Naive B cell (primary cell): ENCODE data around the gene FAM98B. TPM values are rescaled to one million over a fixed set of nuclear protein-coding genes. Genes with fewer than 3 reads are reported as not detected.
A peak's percentile ranks its signal among the peaks of the same experiment; 100 is the strongest.

Experiments
- ATAC-seq, 2 donors: fragments of 150-1000 bp; cut with Tn5 transposase; 2 replicates each; pipeline ENCODE4 v1.10.0; 2021; ENCODE audit warnings: low read depth in 2 of 2, mild to moderate bottlenecking in 2 of 2, moderate library complexity in 2 of 2
- DNase-seq: peaks from one replicate; pipeline ENCODE4 v3.0.0; 2022
- H3K27ac Mint-ChIP-seq, 6 donors: one replicate each; pipeline ENCODE4 v1.8.0; 2020 to 2022; ENCODE audit warnings: mild to moderate bottlenecking in 6 of 6, mixed read lengths in 6 of 6, moderate library complexity in 5 of 6, inconsistent platforms in 2 of 6
- H3K27me3 Mint-ChIP-seq, 3 donors: one replicate each; pipeline ENCODE4 v1.8.0; 2021 to 2022; ENCODE audit warnings: mixed read lengths in 3 of 3, mild to moderate bottlenecking in 1 of 3
- H3K36me3 Mint-ChIP-seq, 2 donors: one replicate each; pipeline ENCODE4 v1.8.0; 2020 to 2022; ENCODE audit warnings: mixed read lengths in 2 of 2, inconsistent platforms in 1 of 2, mild to moderate bottlenecking in 1 of 2
- H3K4me1 Mint-ChIP-seq, 3 donors: one replicate each; pipeline ENCODE4 v1.8.0; 2020 to 2022; ENCODE audit warnings: mixed read lengths in 3 of 3, inconsistent platforms in 1 of 3, mild to moderate bottlenecking in 1 of 3, moderate library complexity in 1 of 3
- H3K4me3 Mint-ChIP-seq, 8 donors: one replicate each; pipeline ENCODE4 v1.8.0; 2020 to 2022; ENCODE audit warnings: mild to moderate bottlenecking in 8 of 8, mixed read lengths in 8 of 8, moderate library complexity in 8 of 8, inconsistent platforms in 2 of 8
- H3K9me3 Mint-ChIP-seq, 7 donors: one replicate each; pipeline ENCODE4 v1.8.0; 2020 to 2022; ENCODE audit warnings: mixed read lengths in 7 of 7, mild to moderate bottlenecking in 5 of 7, inconsistent platforms in 2 of 7, moderate library complexity in 1 of 7
- polyA plus RNA-seq, 6 donors: library from polyadenylated mRNA; unstranded; fragments of 300-500 nt; fragmentation: Illumina TruSeq; gene quantifications; one replicate each; pipeline ENCODE4 v1.2.3, GENCODE V29; 2021; ENCODE audit warnings: low read depth in 6 of 6

FAM98B gene
- polyA plus RNA-seq, 6 donors from 2014 or later = 3.0 to 13.4 (median 4.2) TPM

DNA sequence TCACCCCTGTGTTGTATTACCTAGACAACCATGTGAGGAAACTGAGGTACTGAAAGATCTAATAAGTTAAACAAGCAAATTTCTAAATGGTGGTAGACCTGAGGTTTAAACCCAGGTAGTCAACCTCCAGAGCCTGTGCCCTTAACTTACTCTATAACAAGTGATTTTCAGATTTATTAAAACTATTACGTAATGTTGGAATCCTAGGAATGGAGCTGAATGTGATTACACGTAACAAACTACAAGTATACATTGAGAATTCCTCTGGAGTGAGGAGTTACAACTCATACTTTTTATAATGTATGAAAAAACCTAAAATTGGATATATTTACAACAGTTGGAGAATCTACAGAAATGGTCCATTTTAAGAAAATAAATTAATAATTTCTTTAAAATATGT lies 18.0 kb downstream of the FAM98B start:
- H3K27ac Mint-ChIP-seq = no peak overlapping the region
- ATAC-seq = no peak

GRCh38 chr15:38474155-38474757 lies 20.3 kb downstream of the FAM98B start:
- DNase-seq (peak; percentile 49), ATAC-seq (peak; percentile 93 to 94)
- Mint-ChIP-seq H3K9me3 (no peaks in the 10 kb centered on the region), H3K4me3 (no peak overlapping the region), H3K27ac (peak overlapping the region in 1 of 6 donors; percentile 60), H3K27me3 (no peaks in the 10 kb centered on the region), H3K4me1 (peaks cover 0 to 4% (median 3%) of the 10 kb centered on the region in 3 donors), H3K36me3 (peaks cover 9 to 20% of the 10 kb centered on the region in 2 donors)

More for the DNA sequence above, 18.0 kb downstream of the FAM98B start:
- Mint-ChIP-seq H3K4me1 (peaks cover 0 to 3% (median 0%) of the 10 kb centered on the region in 3 donors), H3K27me3 (no peaks in the 10 kb centered on the region), H3K36me3 (peaks cover 9 to 20% of the 10 kb centered on the region in 2 donors), H3K9me3 (no peaks in the 10 kb centered on the region), H3K4me3 (no peak overlapping the region)
- DNase-seq = no peak

DNA sequence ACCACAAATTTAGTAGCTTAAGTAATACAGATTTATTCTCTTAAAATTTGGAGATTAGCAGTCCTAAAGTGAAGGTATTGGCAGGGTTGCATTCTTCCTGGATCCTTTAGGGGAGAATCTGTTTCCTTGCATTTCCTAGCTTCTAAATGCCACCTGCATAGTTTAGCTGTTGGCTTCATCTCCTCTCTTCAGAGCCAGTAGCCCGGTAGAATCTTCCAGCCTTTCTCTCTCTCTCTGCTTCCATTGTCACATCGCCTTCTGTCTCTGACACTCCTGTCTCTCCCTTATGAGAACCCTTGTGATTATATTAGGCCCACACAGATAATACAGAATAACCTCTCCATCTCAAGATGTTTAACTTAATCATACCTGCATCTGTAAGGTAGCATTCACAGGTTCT lies 21.4 kb downstream of the FAM98B start:
- peaks cover 0 to 14% (median 12%) of the 10 kb centered on the region in 3 donors for H3K4me1 Mint-ChIP-seq
- ATAC-seq = no peak
- H3K9me3 Mint-ChIP-seq = no peaks in the 10 kb centered on the region
- H3K27ac Mint-ChIP-seq = no peak overlapping the region
- no peak overlapping the region for H3K4me3 Mint-ChIP-seq
- H3K27me3 Mint-ChIP-seq = no peaks in the 10 kb centered on the region
- no peak for DNase-seq
- H3K36me3 Mint-ChIP-seq = peaks cover 9 to 20% of the 10 kb centered on the region in 2 donors

DNA sequence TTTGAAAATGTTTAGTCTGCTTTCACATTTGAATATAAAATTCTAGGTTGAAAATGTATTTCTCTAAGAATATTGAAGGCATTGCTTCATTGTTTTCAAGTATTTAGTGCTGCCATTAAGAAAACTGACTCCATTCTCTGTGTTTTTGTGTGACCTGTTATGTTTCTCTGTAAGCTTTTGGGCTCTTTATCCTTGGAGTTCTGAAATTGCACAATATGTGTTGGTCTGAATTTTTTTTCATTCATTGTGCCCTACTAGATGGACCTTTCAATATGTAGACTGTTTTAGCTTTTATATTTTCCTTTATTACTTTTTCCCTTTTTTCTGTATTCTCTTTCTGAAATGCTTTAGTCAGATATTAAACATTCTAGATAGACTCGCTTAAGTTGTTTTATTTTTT lies 22.2 kb downstream of the FAM98B start:
- H3K27ac Mint-ChIP-seq = peak overlapping the region in 1 of 6 donors; percentile 87
- H3K36me3 Mint-ChIP-seq = peaks cover 11 to 20% of the 10 kb centered on the region in 2 donors
- peaks cover 0 to 15% (median 12%) of the 10 kb centered on the region in 3 donors for H3K4me1 Mint-ChIP-seq
- no peak overlapping the region for H3K4me3 Mint-ChIP-seq
- H3K9me3 Mint-ChIP-seq = no peaks in the 10 kb centered on the region
- DNase-seq (no peak), ATAC-seq (no peak)
- no peaks in the 10 kb centered on the region for H3K27me3 Mint-ChIP-seq

- ATAC-seq = no peak
- H3K9me3 Mint-ChIP-seq = no peaks in the 10 kb centered on the region
- H3K4me1 Mint-ChIP-seq = peaks cover 0 to 15% (median 12%) of the 10 kb centered on the region in 3 donors
- no peak for DNase-seq
- H3K36me3 Mint-ChIP-seq = peaks cover 20 to 22% of the 10 kb centered on the region in 2 donors
- H3K4me3 Mint-ChIP-seq = no peak overlapping the region
- no peaks in the 10 kb centered on the region for H3K27me3 Mint-ChIP-seq
- H3K27ac Mint-ChIP-seq = no peak overlapping the region
Observed at GRCh38 chr15:38477637-38478036, 23.7 kb downstream of the FAM98B start.

DNA sequence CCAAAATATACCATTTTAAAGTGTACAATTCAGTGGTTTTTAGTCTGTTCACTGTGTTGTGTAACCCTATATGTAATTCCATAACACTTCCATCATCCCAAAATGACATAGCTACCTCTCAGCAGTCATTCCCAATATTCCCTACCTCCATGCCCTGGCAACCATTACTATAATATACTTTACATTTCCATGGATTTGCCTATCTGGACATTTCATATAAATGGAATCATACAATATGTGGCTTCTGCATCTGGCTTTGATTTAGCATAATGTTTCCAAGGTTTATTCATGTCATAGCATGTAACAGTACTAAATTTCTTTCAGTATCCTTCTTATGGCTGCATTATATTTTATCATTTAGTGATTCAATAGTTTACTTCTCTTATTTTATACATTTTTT lies 25.3 kb downstream of the FAM98B start:
- no peaks in the 10 kb centered on the region for H3K27me3 Mint-ChIP-seq
- H3K4me3 Mint-ChIP-seq = no peak overlapping the region
- peaks cover 17 to 21% of the 10 kb centered on the region in 2 donors for H3K36me3 Mint-ChIP-seq
- H3K27ac Mint-ChIP-seq = no peak overlapping the region
- no peaks in the 10 kb centered on the region for H3K9me3 Mint-ChIP-seq
- DNase-seq (no peak), ATAC-seq (no peak)
- peaks cover 0 to 15% (median 11%) of the 10 kb centered on the region in 3 donors for H3K4me1 Mint-ChIP-seq

- Mint-ChIP-seq H3K4me1 (peaks cover 0 to 15% (median 9%) of the 10 kb centered on the region in 3 donors), H3K9me3 (no peaks in the 10 kb centered on the region), H3K36me3 (peaks cover 12 to 18% of the 10 kb centered on the region in 2 donors), H3K4me3 (peak overlapping the region in 1 of 8 donors; percentile 60), H3K27me3 (no peaks in the 10 kb centered on the region), H3K27ac (peak overlapping the region in 1 of 6 donors; percentile 58)
- no peak for DNase-seq
- no peak for ATAC-seq
Observed at GRCh38 chr15:38479756-38480155, 25.8 kb downstream of the FAM98B start.

DNA sequence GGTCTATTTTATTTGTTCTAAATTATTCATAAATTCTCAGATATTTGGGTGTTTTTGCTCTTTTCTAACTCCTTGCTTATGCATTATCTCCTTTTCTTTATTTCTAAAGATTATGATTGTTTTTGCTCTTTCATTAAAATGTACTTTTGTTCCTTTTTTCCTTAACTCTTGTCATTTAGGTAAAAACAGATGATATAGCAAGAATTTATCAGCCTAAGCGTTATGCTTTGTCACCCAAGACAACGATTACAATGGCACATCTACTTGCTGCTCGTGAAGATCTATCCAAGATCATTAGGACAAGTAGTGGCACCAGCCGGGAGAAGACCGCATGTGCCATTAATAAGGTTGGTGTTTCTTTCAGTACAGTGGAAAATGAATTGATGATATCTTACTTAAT lies 27.2 kb downstream of the FAM98B start:
- H3K36me3 Mint-ChIP-seq = peaks cover under 1 to 16% of the 10 kb centered on the region in 2 donors
- peak overlapping the region in 1 of 6 donors; percentile 59 for H3K27ac Mint-ChIP-seq

GRCh38 chr15:38481761-38482160 lies 27.8 kb downstream of the FAM98B start:
- Mint-ChIP-seq H3K4me3 (no peak overlapping the region), H3K27me3 (no peaks in the 10 kb centered on the region), H3K9me3 (no peaks in the 10 kb centered on the region)

More for the DNA sequence above, 27.2 kb downstream of the FAM98B start:
- H3K4me3 Mint-ChIP-seq = no peak overlapping the region
- H3K27me3 Mint-ChIP-seq = no peaks in the 10 kb centered on the region
- H3K9me3 Mint-ChIP-seq = no peaks in the 10 kb centered on the region
- peaks cover 0 to 15% (median 9%) of the 10 kb centered on the region in 3 donors for H3K4me1 Mint-ChIP-seq
- ATAC-seq = no peak
- no peak for DNase-seq

DNA sequence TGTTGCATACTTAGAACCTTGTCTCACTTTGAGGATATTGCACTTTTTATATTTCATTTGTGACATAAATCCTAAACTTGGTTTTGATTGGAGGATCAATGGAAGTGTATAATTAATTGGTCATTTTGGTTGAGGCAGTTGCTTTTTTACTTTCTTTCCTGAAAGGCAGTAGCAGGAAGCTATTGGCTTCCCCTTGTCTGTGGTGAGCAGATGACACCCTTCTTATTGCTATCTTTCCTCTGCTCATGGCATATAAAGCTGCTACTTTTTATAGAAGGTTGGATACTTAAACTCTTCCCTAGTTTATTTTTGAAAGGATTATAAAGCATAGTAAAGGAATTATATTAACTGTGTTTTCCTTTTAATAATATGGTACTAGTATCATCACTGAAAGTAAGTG lies 28.6 kb downstream of the FAM98B start:
- Mint-ChIP-seq H3K27ac (no peak overlapping the region), H3K4me1 (peaks cover 0 to 15% (median 9%) of the 10 kb centered on the region in 3 donors), H3K4me3 (no peak overlapping the region), H3K36me3 (peaks cover 0 to 13% of the 10 kb centered on the region in 2 donors), H3K9me3 (no peaks in the 10 kb centered on the region), H3K27me3 (no peaks in the 10 kb centered on the region)
- DNase-seq (no peak), ATAC-seq (no peak)

More at GRCh38 chr15:38481761-38482160, 27.8 kb downstream of the FAM98B start:
- peaks cover 0 to 15% (median 9%) of the 10 kb centered on the region in 3 donors for H3K4me1 Mint-ChIP-seq
- no peak overlapping the region for H3K27ac Mint-ChIP-seq
- peaks cover 0 to 13% of the 10 kb centered on the region in 2 donors for H3K36me3 Mint-ChIP-seq
- DNase-seq (no peak), ATAC-seq (no peak)

- H3K9me3 Mint-ChIP-seq = no peaks in the 10 kb centered on the region
- no peak overlapping the region for H3K4me3 Mint-ChIP-seq
Observed at GRCh38 chr15:38486936-38487335, 33.0 kb downstream of the FAM98B start.

GRCh38 chr15:38487378-38487777 lies 33.5 kb downstream of the FAM98B start:
- Mint-ChIP-seq H3K4me1 (no peaks in the 10 kb centered on the region), H3K27me3 (no peaks in the 10 kb centered on the region), H3K9me3 (no peaks in the 10 kb centered on the region), H3K36me3 (peaks cover 0 to 7% of the 10 kb centered on the region in 2 donors), H3K27ac (peak overlapping the region in 4 of 6 donors; percentile 2 to 67 (median 17)), H3K4me3 (no peak overlapping the region)
- ATAC-seq = no peak
- no peak for DNase-seq

More at GRCh38 chr15:38486936-38487335, 33.0 kb downstream of the FAM98B start:
- ATAC-seq (no peak), DNase-seq (no peak)
- Mint-ChIP-seq H3K36me3 (peaks cover 0 to 11% of the 10 kb centered on the region in 2 donors), H3K27ac (peak overlapping the region in 2 of 6 donors; percentile 29 to 61), H3K27me3 (no peaks in the 10 kb centered on the region), H3K4me1 (no peaks in the 10 kb centered on the region)

DNA sequence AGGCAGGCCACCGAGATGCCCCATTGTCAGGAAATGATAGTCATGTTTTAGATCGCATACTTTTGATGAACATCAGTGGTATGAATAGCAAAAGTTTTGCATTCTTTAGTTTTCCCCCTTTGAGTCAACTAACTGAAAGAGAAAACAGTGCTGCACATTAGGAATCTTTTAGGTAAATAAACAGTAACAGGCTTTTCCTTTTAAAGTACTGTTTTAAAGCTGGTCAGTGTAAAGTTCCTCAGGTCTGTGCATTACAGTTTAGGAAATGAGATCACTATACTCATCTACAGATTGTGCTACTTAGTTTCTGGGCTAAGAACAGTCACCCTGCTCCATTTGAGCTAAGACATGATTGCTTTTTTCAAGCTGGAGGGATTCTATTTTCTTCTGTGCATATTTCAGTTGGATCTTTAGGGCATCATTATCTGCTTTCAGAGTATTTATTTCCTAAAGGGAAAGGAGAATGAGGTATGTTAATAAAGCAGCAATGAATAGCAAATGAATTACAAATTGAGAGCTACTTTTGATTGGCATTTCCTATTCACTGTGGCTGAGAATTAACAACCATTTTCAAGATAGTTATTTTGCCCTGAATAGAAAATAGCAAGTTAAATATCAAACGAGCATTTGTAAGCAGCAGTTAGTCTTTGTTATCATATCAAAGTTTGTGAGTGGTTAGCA lies 36.5 kb downstream of the FAM98B start:
- Mint-ChIP-seq H3K27ac (peak overlapping the region in 2 of 6 donors; percentile 24 to 76), H3K27me3 (no peaks in the 10 kb centered on the region), H3K4me3 (no peak overlapping the region), H3K9me3 (no peaks in the 10 kb centered on the region), H3K4me1 (no peaks in the 10 kb centered on the region), H3K36me3 (peaks cover 9% of the 10 kb centered on the region in 2 donors)
- no peak for DNase-seq
- no peak for ATAC-seq

DNA sequence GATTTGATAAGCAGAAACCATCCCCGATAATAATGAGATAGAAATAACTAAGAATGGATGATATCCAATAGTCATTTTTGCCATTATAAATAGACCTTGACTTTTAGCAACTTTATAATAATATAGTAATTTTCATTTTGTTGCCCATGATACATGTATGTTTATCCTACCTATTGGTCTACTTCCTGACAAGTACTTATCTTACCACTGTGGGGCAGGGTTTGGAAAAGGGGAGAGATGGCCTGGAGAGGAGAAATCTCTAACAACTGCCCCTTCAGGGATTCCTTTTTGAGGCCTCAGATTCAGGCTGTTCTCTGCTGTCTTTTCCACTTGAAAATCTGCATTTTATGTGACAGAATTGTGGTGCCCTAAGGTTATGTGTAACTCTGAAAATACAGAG lies 42.2 kb downstream of the FAM98B start:
- DNase-seq (no peak), ATAC-seq (no peak)
- H3K4me3 Mint-ChIP-seq = no peak overlapping the region
- no peaks in the 10 kb centered on the region for H3K9me3 Mint-ChIP-seq
- no peaks in the 10 kb centered on the region for H3K4me1 Mint-ChIP-seq
- H3K27ac Mint-ChIP-seq = peak overlapping the region in 3 of 6 donors; percentile 27 to 62 (median 41)
- no peaks in the 10 kb centered on the region for H3K27me3 Mint-ChIP-seq
- peaks cover 16 to 24% of the 10 kb centered on the region in 2 donors for H3K36me3 Mint-ChIP-seq
